Activated CD8-positive, alpha-beta memory T cell treated with anti-CD3 and anti-CD28 coated beads, Interleukin-2, amount 50 U/mL, for 4 hours (primary cell): ENCODE data around the gene SIVA1.
"Not testable (repeated sequence)": the region's sequence is repeated elsewhere in the genome, so short reads cannot be mapped to it uniquely, and the experiment has no call there.

ENCODE experiments used
- DNase-seq: peaks from one replicate; pipeline ENCODE4 v3.0.0-alpha.2; 2020

The SIVA1 gene

GRCh38 chr14:104735830-104736642 is 16.9 kb upstream of the SIVA1 start:
- DNase-seq = no peak

GRCh38 chr14:104738375-104739019 is 14.4 kb upstream of the SIVA1 start:
- no peak for DNase-seq

DNA sequence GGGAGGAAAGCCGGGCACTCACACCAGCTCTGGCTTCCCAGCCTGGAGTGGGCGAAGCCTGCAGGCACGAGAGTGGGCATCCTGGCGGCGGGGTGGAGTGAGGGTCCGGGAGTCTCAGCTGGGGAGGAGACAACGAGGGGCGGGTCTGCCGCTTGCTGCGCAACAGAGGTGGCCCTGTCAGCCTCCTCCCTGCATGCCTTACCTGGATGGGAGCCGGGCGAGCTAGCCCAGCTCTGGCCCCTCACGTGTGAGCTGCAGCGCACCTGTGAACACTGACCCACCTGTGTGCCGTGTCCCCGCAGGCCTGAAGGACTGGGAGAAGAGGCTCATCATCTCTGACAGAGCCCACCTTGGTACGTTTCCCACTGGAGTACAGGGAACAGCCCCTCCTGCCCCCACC is 13.9 kb upstream of the SIVA1 start:
- no peak for DNase-seq

GRCh38 chr14:104739546-104740516 is 13.1 kb upstream of the SIVA1 start:
- no peak for DNase-seq

DNA sequence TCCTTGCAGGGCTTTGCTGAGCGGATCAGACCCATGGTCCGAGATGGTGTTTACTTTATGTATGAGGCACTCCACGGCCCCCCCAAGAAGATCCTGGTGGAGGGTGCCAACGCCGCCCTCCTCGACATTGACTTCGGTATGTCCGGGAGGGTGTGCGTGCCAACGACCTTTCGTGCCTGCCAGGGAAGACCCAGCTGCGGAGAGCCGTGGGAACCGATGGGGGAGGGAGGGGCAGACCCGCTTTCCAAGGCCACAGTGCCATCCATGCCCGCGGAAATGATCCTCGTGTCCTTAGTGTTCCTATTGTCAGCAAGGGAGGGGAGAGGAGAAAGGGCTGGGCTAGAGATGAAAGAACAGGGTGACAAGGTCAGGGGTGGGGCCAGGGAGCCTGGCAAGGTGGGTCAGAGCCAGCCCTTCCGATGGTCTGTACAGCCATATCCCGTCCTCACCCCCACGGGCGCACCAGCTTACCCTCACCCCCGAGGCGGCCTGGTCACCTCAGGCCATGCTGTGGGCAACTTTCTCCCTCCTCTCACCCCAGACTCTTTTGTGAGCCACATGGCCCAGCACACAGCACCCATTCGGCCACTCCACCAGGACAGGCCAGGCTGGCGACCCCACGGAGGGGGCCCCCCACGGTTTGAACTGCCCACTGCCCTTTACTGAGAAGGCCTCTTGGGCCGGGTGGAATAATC is 11.7 kb upstream of the SIVA1 start:
- no peak for DNase-seq

- DNase-seq = no peak
Observed at GRCh38 chr14:104741803-104742251, 11.1 kb upstream of the SIVA1 start.

GRCh38 chr14:104742586-104743455 is 10.1 kb upstream of the SIVA1 start:
- DNase-seq = no peak

GRCh38 chr14:104743461-104744380 is 9.2 kb upstream of the SIVA1 start:
- DNase-seq = no peak

- no peak for DNase-seq
Observed at GRCh38 chr14:104744484-104744883, 8.5 kb upstream of the SIVA1 start.

DNA sequence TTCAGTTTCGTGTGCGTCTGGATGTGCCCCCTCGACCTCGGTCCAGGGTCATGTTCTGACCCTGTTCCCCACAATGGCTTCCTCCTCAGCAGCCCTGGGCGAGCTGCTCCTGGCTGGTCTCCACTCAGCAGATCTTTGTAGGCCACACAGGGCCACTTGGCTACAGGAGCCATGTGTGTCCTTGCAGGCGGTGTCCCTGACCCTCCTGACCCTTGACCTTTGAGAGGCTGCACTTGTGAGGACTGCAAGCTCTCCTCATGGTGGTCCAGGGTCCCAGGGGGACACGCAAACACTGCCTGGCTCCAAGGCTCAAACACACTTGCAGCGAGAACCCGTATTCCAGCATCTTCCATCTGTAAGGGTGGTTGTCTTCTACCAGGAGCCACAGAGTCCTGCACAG is 7.5 kb upstream of the SIVA1 start:
- no peak for DNase-seq

DNA sequence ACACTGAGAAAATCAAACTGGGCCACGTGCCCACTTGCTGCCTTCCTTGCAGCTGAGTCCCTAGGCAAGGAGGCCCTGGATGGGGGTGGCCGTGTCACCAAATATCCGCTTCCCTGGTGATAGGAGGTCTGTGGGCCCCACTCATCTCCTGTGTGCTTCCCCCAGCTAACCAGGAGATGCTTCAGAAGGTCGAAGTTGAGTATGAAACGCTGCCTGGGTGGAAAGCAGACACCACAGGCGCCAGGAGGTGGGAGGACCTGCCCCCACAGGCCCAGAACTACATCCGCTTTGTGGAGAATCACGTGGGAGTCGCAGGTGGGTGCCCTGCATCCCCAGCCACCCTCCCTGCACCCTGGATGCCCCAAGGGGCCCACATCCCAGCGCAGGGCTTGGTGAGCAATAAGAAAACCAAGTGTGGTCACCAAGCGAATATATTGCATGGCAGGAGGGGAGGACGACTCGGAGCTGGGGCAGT is 6.8 kb upstream of the SIVA1 start:
- no peak for DNase-seq

DNA sequence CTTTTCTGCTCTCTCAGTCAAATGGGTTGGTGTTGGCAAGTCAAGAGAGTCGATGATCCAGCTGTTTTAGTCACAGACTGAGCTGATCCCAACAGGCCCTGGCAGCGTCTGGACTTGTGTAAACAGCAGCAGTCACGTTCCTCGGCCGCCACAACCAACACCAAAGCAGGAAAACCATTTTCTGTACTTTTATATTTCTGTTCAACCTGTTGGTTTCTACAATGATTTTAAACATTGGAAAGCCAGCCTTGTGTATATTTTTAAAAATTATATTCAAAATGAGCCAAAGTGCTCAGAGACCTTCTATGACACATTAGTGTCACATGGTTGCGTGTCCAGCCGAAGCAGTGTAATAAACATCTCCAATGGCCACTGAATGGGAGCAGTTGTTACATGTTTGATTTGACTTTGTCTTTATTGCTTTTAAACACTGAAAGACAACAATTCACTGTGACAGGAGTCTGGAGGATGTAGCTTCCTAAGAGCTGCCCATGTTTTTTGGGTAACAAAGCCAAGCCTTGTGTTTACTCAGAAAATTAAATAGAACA is 5.9 kb upstream of the SIVA1 start:
- no peak for DNase-seq

GRCh38 chr14:104747876-104748275 is 5.1 kb upstream of the SIVA1 start:
- DNase-seq = no peak

GRCh38 chr14:104749111-104749649 is 3.8 kb upstream of the SIVA1 start:
- no peak for DNase-seq

DNA sequence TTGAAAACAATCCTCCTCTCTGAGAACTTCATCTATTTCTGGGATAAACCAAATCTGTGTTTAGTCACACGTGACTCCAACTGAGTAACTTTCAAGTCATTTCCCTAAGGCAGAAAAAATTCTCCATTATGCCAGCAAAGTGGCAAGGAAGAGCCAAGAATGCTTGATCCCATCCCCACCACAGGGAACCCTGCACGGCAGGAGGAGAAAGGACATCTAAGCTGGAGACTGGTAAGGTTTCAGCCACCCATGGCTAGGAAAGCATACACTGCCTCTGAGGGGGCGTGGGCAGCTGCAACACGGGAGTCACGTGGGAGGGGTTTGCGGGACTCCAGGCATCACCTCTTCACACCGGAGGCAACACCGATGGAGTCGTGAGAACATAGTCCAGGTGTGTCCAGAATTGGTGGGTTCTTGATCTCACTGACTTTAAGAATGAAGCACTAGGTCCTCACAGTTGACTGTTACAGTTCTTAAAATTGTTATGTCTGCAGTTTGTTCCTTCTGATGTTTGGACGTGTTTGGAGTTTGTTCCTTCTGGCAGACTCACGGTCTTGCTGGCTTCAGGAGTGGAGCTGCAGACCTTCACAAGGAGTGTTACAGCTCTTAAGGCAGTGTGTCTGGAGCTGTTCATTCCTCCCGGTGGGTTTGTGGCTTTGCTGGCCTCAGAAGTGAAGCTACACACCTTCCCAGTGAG is 2.7 kb upstream of the SIVA1 start:
- DNase-seq = no peak

DNA sequence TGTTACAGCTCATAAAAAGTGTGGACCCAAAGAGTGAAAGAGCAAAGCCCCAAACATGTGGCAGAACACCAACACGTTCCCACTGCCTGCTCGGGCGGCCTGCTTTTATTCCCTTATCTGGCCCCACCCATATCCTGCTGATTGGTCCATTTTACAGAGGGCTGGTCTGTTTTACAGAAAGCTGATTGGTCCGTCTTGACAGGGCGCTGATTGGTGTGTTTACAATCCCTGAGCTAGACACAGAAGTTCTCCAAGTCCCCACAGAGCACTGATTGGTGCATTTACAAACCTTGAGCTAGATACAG is 2.2 kb upstream of the SIVA1 start:
- DNase-seq = not testable (repeated sequence)

- DNase-seq = peak; percentile 26
Observed at GRCh38 chr14:104751539-104752422, 1.2 kb upstream of the SIVA1 start.

DNA sequence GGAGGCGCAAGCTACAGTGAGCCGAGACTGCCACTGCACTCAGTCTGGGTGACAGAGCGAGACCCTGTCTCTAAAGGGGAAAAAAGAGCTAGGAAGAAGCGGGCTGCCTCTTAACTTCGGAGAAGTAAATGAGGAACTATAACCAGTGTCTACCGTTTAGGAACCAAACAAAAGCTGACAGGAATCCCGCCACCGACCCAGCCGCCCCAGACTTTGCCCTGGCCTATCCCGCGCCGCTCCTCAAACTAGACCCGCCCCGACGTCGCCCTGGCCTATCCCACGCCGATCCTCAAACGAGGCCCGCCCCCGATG is 568 bp upstream of the SIVA1 start:
- DNase-seq = no peak
